WI38 (cell line): ENCODE results near the gene USP2.

Source experiments
- H3K4me3 ChIP-seq: 2 replicates; pipeline ENCODE4 v1.5.1; 2011; ENCODE audit warnings: low read depth, mild to moderate bottlenecking, control low read depth, low read length
- TF ChIP-seq, protein P1 (sequence below): IDR thresholded peaks from 2 replicates; pipeline ENCODE4 v1.5.1; 2012; ENCODE audit warnings: low read depth, mild to moderate bottlenecking, control low read depth, low read length

The USP2 gene

GRCh38 chr11:119343726-119344125 is 37.8 kb downstream of the USP2 start:
- no peak overlapping the region for H3K4me3 ChIP-seq
- TF ChIP-seq, protein P1, sequence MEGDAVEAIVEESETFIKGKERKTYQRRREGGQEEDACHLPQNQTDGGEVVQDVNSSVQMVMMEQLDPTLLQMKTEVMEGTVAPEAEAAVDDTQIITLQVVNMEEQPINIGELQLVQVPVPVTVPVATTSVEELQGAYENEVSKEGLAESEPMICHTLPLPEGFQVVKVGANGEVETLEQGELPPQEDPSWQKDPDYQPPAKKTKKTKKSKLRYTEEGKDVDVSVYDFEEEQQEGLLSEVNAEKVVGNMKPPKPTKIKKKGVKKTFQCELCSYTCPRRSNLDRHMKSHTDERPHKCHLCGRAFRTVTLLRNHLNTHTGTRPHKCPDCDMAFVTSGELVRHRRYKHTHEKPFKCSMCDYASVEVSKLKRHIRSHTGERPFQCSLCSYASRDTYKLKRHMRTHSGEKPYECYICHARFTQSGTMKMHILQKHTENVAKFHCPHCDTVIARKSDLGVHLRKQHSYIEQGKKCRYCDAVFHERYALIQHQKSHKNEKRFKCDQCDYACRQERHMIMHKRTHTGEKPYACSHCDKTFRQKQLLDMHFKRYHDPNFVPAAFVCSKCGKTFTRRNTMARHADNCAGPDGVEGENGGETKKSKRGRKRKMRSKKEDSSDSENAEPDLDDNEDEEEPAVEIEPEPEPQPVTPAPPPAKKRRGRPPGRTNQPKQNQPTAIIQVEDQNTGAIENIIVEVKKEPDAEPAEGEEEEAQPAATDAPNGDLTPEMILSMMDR: no peak

DNA sequence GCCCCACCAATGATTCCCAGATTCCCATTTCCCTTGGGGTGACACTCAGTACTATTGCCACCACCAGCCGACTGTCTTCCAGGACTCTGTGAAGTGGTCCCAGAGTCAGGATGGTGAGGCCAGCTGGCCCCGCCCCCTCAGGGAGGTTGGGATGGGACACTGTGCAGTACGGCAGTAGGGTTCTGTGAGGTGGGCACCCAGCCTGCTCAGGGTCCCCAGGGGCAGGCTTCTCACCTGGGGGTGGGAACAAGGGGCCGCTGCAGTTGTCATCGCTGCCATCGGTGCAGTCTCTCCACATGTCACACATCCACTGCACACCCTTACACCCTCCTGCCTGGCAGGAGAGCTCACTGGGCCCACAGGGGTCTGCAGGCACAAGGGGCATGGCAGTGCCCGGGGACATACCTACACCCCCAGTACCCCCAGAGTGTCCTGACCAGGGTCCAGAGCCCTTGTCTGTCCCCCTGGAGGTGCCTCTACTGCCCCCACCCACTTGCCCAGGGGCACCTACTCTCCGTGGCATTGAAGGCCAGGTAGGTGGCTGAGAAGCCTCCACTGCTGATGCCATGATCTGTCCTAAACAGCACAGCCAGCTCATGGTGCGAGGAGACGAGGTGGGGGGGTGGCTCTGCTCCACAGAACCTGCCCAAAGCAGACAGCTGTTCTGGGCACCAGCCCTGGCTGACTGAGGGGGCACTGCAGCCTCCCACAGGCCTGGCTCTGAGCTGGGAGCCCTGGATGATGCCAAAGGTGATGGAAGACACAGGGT is 38.9 kb downstream of the USP2 start:
- H3K4me3 ChIP-seq: no peak overlapping the region
- TF ChIP-seq, protein P1: no peak

- no peak overlapping the region for H3K4me3 ChIP-seq
- TF ChIP-seq, protein P1: no peak
Observed at GRCh38 chr11:119342023-119342300, 39.5 kb downstream of the USP2 start.

DNA sequence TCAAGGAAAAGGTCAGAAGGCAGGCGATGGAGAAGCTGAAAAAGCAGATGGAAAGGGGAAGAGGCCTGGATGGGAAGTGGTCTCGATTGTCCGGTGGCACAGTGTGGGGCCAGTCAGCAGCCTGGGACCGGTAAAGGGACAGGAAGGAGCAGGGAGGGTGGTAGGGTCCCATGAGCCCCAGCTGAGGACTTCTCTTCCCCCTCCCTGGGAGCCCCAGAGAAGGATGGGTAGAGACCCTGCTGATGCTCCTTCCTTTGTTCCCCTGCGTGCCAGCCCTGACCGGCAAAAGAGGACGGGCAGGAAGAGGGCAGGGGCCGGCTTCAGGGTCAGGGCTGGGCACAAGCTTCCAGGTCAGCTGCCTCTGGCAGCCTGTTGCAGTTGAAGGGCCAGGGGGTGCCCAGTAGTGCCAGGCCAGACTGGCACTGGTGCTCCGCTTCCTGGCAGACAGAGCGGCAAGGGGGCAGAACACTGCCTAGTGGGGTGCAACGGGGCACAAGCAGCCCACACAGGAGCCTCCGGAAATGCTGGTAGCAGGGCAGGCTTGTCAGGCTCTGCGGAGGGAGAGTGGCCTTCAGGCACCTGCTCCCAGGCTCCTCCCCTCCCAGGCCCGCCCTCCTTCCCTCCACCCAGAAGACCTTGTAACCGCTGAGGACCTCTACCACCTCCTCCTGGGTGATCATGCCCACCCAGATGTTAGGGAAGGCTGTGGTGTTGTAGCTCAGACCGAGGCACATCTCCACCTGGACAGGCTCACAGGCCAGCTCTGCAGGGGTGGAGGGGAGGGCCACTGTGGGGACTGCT is 40.1 kb downstream of the USP2 start:
- H3K4me3 ChIP-seq: peak overlapping the region; percentile 64
- TF ChIP-seq, protein P1: no peak

DNA sequence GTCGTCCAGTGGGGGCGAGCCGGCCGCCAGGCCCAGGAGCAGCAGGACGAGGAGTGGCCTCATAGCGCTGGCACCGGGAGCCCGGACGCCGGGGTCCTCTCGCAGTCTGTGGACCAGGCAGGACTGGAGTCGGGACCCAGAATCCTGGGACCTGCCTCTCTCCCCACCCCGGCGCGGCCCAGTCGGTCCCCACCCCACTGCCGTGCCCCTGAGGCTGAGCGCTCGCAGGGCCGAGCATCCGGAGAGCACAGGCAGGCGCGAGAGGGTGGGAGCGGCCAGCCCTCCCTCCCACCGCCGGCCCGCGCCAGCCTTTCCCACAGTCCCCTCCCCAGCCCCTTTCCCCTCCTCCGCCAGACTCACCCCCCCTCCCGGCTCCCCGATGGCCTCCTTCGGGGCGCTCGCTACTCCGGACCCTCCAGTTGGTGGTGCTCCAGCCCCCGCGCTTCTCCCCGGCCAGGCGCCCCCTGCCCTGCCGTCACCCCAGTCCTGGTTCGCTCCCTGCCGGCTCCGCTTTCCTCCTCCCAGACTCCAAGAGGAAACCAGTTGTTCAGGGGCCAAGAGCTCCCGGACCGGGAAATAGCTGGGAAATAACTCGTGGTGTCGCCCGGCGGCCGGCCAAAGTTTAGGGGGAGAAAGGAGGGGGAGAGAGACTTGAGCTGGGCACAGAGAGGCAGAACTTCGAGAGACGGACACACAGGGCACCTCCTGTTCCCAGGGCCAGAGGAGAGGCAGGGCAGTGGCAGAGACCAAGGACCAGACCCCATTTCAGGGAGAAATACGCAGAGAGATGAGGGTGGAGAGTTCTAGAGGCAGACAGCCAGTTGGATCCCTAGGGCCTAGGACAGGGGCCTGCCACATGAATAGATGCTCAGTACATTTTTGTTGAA is 40.9 kb downstream of the USP2 start, which contains the start of gene C1QTNF5:
Gene C1QTNF5, minus strand, starts transcription at position 549 of the 887 bp plus-strand sequence. Its CDS starts 486 bp downstream, at position 63.
- H3K4me3 ChIP-seq: peak within 1 kb of the TSS; percentile 64
- TF ChIP-seq, protein P1: no peak

DNA sequence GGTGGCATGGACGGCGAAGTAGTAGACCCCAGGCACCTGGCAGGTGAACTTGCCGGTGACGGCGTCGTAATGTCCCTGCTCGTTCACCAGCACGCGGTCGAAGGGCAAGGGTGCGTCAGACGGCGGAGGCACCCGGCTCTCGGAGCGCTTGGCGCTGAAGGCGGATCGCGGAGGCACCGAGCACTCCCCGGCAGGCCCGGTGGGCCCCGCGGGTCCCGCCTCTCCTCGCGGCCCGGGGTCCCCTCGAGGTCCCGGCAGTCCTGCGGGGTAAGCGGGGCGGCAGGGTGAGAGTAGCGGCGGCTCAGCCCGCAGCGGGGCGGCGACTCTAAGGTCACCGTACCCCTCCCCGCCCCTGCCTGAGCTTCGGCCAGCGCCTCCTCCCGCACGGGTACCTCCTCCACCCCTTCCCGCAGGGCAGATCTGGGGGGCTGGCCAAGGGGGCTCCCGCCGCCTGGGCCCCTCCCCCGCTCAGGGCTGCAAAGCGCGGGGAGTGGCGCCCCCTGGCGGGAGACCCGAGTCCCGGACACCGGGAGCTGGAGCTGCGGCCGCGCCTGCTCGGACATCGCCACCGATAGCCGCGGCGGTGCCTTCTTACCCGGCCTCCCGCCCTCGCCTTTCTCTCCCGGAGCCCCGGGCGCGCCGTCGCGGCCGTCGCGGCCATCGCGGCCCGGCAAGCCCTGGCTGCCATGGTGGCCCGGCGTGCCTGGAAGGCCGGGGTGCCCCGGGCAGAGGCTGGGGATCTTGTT is 41.7 kb downstream of the USP2 start:
- TF ChIP-seq, protein P1: peak; percentile 83
- H3K4me3 ChIP-seq: peak overlapping the region; percentile 64
